GM06990 (cell line): ENCODE results near the gene ITGB6.
"Not testable (repeated sequence)": the region's sequence is repeated elsewhere in the genome, so short reads cannot be mapped to it uniquely, and the experiment has no call there.

ENCODE experiments used
- DNase-seq: peaks from one replicate; pipeline ENCODE4 v3.0.0-alpha.2; 2011; ENCODE audit not compliant: insufficient read length; ENCODE audit errors: extremely low read depth
- H3K27me3 ChIP-seq: replicated peaks from 2 replicates; pipeline ENCODE4 v1.6.0; 2011; ENCODE audit warnings: low read length; ENCODE audit not compliant: control insufficient read depth, insufficient read depth
- H3K36me3 ChIP-seq: 2 replicates; pipeline ENCODE4 v1.5.1; 2011; ENCODE audit warnings: low read length; ENCODE audit not compliant: control insufficient read depth, insufficient read depth
- H3K4me3 ChIP-seq: replicated peaks from 2 replicates; pipeline ENCODE4 v1.5.1; 2011; ENCODE audit warnings: low read depth, mild to moderate bottlenecking, control low read depth, low read length
- TF ChIP-seq, protein P1 (sequence below): IDR thresholded peaks from 2 replicates; pipeline ENCODE4 v1.5.1; 2011; ENCODE audit warnings: low read length, control low read depth, mild to moderate bottlenecking, inconsistent platforms; ENCODE audit not compliant: insufficient read depth, poor library complexity, severe bottlenecking

ITGB6 gene

DNA sequence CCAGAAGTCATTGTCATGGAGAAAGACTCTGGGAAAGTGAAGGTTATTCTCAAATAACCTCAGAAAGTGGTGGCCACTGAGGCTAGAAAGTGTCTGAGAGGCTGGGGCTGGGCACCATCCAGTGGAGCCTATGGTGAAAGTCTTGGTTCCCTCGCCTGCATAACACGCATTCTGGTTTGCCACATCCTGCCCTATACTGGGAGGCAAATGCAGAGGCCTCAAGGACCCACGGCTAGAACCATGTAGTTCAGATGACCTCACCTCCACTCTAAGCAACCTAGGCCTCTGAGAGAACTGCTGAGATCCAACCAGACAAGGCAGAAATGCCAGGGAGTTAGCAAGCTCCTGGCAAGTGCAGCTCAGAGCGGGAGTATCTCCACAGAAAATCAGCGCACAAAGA is 5.1 kb downstream of the ITGB6 start:
- Histone ChIP-seq H3K36me3 (no peaks in the 10 kb centered on the region), H3K27me3 (no peaks in the 10 kb centered on the region), H3K4me3 (no peak overlapping the region)
- TF ChIP-seq, protein P1, sequence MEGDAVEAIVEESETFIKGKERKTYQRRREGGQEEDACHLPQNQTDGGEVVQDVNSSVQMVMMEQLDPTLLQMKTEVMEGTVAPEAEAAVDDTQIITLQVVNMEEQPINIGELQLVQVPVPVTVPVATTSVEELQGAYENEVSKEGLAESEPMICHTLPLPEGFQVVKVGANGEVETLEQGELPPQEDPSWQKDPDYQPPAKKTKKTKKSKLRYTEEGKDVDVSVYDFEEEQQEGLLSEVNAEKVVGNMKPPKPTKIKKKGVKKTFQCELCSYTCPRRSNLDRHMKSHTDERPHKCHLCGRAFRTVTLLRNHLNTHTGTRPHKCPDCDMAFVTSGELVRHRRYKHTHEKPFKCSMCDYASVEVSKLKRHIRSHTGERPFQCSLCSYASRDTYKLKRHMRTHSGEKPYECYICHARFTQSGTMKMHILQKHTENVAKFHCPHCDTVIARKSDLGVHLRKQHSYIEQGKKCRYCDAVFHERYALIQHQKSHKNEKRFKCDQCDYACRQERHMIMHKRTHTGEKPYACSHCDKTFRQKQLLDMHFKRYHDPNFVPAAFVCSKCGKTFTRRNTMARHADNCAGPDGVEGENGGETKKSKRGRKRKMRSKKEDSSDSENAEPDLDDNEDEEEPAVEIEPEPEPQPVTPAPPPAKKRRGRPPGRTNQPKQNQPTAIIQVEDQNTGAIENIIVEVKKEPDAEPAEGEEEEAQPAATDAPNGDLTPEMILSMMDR: no peak
- DNase-seq: no peak

DNA sequence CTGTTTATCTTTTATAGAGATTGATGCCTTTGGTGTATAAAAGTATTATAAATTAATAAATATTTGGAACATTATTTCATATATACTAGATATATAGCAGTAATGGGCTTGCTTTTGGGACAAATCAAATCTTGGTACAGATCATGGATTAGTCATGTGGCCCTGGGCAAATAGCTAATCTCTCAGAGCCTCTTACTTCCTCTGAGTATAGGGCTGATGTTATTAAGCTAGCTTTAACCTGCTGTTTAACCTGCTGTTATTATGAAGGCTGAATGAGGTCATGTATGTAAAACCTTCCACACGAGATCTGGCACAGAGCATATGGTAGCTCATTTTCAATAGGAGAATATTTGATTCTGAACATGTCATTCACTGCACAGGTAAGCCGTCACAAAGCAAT is 5.7 kb downstream of the ITGB6 start:
- Histone ChIP-seq H3K36me3 (no peaks in the 10 kb centered on the region), H3K4me3 (no peak overlapping the region), H3K27me3 (no peaks in the 10 kb centered on the region)
- TF ChIP-seq, protein P1: no peak
- DNase-seq: no peak

DNA sequence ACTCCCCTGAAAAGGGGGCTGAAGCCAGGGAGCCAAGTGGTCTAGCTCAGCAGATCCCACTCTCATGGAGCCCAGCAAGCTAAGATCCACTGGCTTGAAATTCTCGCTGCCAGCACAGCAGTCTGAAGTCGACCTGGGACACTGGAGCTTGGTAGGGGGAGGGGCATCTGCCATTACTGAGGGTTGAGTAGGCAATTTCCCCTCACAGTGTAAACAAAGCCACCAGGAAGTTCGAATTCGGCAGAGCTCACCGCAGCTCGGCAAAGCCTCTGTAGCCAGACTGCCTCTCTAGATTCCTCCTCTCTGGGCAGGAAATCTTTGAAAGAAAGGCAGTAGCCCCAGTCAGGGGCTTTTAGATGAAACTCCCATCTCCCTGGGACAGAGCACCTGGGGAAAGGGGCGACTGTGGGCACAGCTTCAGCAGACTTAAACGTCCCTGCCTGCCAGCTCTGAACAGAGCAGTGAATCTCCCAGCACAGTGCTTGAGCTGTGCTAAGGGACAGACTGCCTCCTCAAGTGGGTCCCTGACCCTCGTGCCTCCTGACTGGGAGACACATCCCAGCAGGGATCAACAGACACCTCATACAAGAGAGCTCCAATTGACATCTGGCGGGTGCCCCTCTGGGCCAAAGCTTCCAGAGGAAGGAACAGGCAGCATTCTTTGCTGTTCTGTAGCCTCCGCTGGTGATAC is 18.8 kb downstream of the ITGB6 start:
- H3K36me3 ChIP-seq, H3K4me3 ChIP-seq, DNase-seq: not testable (repeated sequence)

DNA sequence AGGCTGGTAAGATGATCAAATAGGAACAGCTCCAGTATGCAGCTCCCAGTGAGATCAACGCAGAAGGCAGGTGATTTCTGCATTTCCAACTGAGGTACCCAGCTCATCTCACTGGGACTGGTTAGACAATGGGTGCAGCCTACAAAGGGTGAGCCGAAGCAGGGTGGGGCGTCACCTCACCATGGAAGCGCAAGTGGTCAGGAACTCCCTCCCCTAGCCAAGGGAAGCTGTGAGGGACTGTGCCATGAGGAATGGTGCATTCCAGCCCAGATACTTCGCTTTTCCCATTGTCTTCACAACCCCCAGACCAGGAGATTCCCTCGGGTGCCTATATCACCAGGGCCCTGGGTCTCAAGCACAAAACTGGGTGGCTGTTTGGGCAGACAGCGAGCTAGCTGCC is 19.4 kb downstream of the ITGB6 start:
- not testable (repeated sequence) for H3K4me3 ChIP-seq, H3K36me3 ChIP-seq, DNase-seq

More for the DNA sequence above, 18.8 kb downstream of the ITGB6 start:
- H3K27me3 ChIP-seq: not testable (repeated sequence)

DNA sequence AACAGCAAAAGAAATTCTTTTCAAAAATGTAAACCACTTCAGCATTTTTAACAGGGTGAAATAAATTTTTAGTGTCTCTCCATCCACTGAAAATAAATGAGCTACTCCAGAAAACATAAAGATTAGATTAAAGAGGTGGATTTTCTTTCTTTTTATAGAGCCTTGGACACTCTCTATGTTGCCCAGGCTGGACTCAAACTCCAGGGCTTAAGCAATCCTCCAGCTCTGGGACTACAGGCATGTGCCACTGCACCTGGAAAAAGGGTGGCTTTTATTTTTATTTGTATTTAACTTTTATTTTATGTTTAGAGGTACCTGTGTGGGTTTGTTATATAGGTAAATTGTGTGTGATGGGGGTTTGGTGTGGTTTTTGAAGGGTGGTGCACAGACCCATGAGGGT is 19.9 kb downstream of the ITGB6 start:
- TF ChIP-seq, protein P1: no peak
- Histone ChIP-seq H3K4me3 (no peak overlapping the region), H3K27me3 (no peaks in the 10 kb centered on the region), H3K36me3 (no peaks in the 10 kb centered on the region)
- no peak for DNase-seq

More for the DNA sequence above, 19.4 kb downstream of the ITGB6 start:
- H3K27me3 ChIP-seq: not testable (repeated sequence)

DNA sequence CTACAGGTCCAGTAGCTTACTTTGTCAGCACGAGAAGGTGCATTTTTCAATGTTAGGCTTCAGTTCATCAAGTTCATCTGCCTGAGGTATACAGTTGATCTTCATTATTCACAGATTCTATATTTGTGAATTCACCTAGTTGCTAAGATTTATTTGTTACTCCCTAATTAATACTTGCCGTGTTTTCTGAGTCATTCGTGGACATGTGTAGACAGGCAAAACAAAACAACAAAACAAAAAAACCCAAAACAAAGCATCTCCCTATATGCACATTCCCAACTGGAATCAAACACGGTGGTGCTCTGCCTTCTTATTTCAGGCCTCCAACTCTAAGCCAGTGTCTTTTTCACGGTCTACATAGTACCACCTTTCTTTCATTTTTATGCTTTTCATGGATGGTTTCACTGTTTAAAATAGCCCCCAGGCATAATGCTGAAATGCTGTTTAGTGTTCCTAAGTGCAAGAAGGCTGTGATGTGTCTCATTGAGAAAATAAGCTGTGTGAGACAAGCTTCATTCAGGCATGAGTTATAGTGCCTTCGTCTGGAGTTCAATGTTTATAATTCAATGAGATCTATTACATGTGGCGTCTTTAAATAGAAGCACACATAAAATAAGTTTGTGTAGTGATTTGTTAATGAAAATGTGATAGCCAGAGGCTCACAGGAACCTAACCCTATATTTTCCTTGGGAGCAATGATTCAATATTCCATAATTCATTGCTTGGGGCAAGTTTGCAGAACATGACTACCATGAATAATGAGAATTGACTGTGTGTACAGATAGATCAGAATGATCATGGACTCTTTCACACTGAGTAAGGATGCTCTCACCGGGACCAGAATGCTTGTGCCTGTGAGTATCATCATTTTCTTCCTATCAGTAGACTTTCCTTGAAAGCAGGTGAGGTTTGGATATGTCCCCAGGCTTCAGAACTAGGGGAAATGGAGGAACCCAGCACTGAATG is 24.6 kb downstream of the ITGB6 start:
- TF ChIP-seq, protein P1: no peak
- no peak overlapping the region for H3K4me3 ChIP-seq
- no peaks in the 10 kb centered on the region for H3K36me3 ChIP-seq
- H3K27me3 ChIP-seq: no peaks in the 10 kb centered on the region
- no peak for DNase-seq
